Adipose tissue (tissue), 3 donors: Measurements from ENCODE around the gene C3orf80. TPM values are rescaled to one million over a fixed set of nuclear protein-coding genes. Genes with fewer than 3 reads are reported as not detected.
"Not testable (repeated sequence)": the region's sequence is repeated elsewhere in the genome, so short reads cannot be mapped to it uniquely, and the experiment has no call there.

Source experiments
- H3K27ac ChIP-seq: one replicate; pipeline ENCODE4 v1.5.1; 2013; ENCODE audit warnings: low read depth, low read length
- WGBS, 3 donors: extraction: QIAGEN DNeasy Blood & Tissue Kit; methylation state at CpG; one replicate each; pipeline ENCODE4 v1.1.7; 2013; 5-methylcytosine and 5-hydroxymethylcytosine counted together
- polyA plus RNA-seq, 3 donors: library from polyadenylated mRNA; stranded (reverse); fragments of 200-250 nt; gene quantifications; one replicate each; pipeline ENCODE4 v1.2.3, GENCODE V29; 2013
- donor health status: healthy with polysubstance abuse.
- donor health status: Bipolar disorder and iron deficiency.
- donor health status: healthy.

The C3orf80 gene
- polyA plus RNA-seq, 3 donors, result 0.10 to 0.73 (median 0.34) TPM

- no peak overlapping the region for H3K27ac ChIP-seq
- WGBS, 3 donors, result 38 to 56% (median 55%) methylated on average over 4 of the region's 4 CpGs
These were observed 19.6 kb upstream of the C3orf80 start for GRCh38 chr3:160205606-160206005.

DNA sequence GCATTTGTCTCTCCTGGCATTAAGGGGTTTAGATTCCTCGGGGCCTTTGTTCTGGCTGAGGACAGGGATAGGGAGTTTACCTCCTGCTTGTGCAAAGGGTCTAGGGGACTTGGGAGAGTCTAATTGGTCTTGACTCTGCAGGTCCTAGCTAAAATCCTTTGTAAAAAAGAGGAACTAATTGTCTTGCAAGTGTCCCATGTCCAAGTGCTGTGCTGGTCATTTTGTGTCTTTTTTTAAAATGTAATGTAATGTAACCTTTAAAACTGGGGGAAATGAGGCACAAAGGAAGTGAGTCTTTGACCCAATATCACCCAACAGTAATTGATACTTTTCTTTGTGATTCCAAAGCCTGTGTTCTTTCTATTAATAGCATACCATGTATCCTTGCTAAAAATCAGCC, 14.9 kb upstream of the C3orf80 start:
- no peak overlapping the region for H3K27ac ChIP-seq
- 88 to 98% (median 94%) methylated on average over 1 of the region's 1 CpG for WGBS, 3 donors

DNA sequence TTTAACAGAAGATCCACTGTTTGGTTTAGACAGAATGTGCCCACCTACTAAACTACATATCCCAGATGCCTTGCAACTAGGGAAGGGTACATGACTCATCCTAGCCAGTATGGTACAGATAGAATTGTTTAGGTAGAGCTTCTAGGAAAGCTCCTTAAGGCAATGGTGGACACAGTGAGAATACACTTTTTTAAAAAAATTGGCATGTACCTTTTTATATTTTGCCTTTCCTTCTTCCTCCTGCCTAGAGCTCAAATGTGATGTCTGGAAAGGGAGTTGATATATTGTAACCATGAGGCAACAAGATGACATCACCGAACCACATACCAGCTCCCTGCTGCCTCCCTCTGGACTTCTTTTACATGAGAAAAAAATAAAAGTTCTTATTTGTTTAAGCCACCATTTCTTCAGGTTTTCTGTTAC, 14.4 kb upstream of the C3orf80 start:
- 68 to 95% (median 78%) methylated on average over 1 of the region's 1 CpG for WGBS, 3 donors

GRCh38 chr3:160213191-160213590, 12.0 kb upstream of the C3orf80 start:
- WGBS, 3 donors, result 81 to 90% (median 85%) methylated on average over 1 of the region's 1 CpG
- H3K27ac ChIP-seq, result no peak overlapping the region

More for the DNA sequence above, 14.4 kb upstream of the C3orf80 start:
- H3K27ac ChIP-seq, result no peak overlapping the region

DNA sequence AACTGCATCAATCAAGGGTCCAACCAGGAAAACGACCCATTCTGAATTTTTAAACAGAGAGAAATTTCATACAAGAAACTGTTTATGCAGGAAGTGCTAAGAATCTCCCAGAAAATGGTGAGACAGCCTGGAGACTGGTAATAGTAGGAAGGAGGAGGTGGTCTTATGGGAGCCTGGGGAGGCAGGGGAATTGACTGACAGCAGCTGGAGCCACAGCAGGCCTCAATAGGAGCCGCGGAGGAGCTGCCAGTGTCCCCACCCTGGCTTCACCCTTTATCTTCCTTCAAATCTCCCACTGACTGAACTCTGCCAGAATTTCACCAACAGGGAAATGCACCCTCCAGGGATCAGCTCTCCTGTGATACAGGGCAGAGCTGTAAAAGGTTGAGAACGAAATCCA, 7.5 kb upstream of the C3orf80 start:
- 68 to 79% (median 70%) methylated on average over 4 of the region's 4 CpGs for WGBS, 3 donors
- H3K27ac ChIP-seq, result no peak overlapping the region

DNA sequence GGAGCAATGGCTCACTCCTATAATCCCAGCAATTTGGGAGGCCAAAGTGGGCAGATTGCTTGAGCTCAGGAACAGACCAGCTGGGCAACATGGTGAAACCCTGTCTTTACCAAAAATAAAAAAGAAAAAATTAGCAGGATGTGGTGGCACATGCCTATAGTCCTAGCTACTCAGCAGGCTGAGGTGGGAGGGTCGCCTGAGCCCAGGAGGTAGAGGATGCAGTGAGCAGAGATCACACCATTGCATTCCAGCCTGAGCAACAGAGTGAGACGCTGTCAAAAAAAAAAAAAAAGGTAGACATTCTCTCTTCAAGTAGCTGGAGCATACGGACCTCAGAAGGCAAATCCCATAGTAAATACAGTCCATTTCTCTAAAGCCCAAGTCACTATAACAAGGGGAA, 7.1 kb upstream of the C3orf80 start:
- WGBS, 3 donors, result 61 to 81% (median 62%) methylated on average over 3 of the region's 3 CpGs

GRCh38 chr3:160220038-160220437, 5.2 kb upstream of the C3orf80 start:
- no peak overlapping the region for H3K27ac ChIP-seq
- WGBS, 3 donors, result 94 to 99% (median 96%) methylated on average over 2 of the region's 2 CpGs

More for the DNA sequence above, 7.1 kb upstream of the C3orf80 start:
- no peak overlapping the region for H3K27ac ChIP-seq

GRCh38 chr3:160221019-160221418, 4.2 kb upstream of the C3orf80 start:
- H3K27ac ChIP-seq, result no peak overlapping the region
- 20 to 45% (median 23%) methylated on average over 2 of the region's 2 CpGs for WGBS, 3 donors

DNA sequence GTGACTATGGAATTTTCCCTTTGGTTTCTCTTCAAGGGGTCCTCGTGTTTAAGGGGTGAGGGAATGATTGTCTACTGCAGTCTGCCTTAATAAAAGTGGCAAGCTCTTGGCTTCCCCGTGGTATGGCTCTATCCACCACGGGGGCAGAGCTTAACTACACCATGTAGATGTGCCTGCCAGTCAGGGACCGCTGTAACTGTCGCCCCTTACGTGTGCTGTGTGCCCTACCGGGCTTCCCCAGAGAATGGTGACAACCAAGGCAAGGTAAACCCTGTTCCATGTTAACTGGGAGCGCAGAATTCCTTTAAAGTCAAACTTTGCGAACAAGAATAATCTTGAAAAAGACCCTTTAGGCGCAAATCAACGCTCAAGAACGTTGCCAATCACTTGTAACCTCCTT, 966 bp upstream of the C3orf80 start:
- no peak overlapping the region for H3K27ac ChIP-seq
- WGBS, 3 donors, result 28 to 42% (median 35%) methylated on average over 12 of the region's 12 CpGs

GRCh38 chr3:160224811-160225175, 429 bp upstream of the C3orf80 start:
- whole genome bisulfite sequencing, 3 donors, result 6 to 16% (median 7%) methylated on average over 16 of the region's 16 CpGs
- no peak overlapping the region for H3K27ac ChIP-seq

DNA sequence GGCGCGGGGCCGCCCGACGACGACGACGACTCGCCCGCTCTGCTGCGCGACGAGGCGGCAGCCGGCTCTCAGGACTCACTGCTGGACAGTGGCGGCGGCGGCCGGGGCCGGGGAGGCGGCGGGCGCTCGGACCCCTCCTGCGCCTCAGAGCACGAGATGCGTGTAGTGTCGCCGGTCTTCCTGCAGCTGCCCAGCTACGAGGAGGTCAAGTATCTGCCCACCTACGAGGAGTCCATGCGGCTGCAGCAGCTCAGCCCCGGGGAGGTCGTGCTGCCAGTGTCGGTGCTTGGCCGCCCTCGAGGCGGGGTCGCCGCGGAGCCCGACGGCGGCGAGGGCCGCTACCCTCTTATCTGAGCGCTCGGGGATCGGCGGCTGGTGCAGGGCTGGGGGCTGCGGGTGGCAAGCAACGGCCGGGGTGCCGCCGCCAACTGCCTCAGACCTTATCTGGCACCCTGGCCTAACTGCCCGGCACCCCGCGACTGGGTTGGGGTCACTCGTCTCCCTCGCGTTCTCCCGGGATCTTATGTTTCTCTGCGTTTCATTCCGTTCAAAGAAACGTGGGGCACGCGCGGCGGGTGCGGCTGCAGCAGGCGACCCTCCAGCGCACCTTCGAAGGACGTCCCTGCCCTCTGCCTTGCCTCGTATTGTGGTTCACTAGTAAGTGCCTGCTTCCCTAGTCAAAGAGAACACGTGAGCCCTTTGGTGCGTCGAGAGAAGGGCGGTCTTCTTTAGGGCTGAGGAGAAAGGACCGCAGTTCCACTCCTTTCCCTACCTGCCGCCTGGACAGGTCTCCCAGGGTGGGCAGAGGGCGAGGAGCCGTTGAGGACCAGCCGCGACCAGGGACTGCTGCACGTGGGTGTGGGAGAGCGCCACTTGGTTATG, 1.0 kb downstream of the C3orf80 start:
- WGBS, 3 donors, result 3% methylated on average over 80 to 87 of the region's 87 CpGs
- no peak overlapping the region for H3K27ac ChIP-seq

DNA sequence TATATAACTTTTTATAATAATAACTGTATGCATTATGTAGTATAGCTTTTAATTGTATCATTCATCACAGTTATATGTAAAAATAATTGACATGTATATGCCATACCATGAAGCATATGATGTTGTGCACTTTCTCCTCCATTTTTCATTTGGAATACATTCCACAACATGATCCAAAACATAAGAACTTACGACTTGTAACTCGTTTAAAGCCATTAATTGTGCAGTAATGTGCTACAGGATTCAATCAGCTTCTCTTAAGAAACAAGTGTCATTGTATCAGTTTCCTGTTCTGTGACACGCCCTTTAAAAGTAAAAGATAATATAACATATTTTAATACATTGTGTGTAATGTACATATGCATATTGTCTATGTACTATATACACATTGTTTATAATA, 2.2 kb downstream of the C3orf80 start:
- 47 to 76% (median 51%) methylated on average over 3 of the region's 3 CpGs for WGBS, 3 donors
- no peak overlapping the region for H3K27ac ChIP-seq

DNA sequence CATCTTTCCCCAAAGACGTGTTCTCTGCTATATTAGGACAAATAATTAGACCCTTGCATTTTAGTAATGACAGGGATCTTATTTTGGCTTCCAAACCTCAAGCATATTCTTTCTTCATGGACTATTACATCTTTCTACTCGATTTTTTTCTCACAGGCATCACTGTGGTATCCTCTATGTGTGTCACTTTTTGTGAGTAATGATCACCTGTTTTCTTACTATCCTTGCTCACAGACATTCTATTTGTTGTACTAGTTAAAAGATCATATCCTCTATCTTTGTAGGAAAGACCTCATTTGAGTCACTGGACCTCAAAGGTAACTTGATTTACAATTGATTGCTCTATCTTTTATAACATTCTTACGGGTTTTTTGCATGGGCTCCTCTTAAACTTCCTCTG, 6.8 kb downstream of the C3orf80 start:
- 71 to 82% (median 74%) methylated on average over 3 of the region's 3 CpGs for WGBS, 3 donors

DNA sequence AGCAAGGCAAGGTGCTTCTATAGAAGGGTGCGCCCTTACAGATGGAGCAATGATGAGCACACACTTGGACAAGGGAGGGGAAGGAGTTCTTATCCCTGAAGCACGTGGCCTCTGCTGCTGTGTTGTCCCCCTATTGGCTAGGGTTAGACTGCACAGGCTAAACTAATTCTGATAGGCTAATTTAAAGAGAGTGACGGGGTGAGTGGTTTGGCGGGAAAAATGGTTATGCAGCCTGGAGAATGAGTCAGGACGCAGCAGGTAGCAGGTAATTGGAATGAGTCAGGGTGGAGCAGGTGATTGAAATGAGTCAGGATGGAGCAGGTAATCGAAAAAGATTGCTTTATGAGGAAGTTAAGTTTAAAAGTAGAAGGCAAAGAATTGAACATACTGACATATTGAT, 15.5 kb downstream of the C3orf80 start:
- WGBS, 3 donors, result 88 to 91% (median 91%) methylated on average over 6 of the region's 6 CpGs

More for the DNA sequence above, 6.8 kb downstream of the C3orf80 start:
- H3K27ac ChIP-seq, result no peak overlapping the region

GRCh38 chr3:160245261-160245800, 20.1 kb downstream of the C3orf80 start:
- H3K27ac ChIP-seq, result no peak overlapping the region
- WGBS, 3 donors, result 88 to 96% (median 95%) methylated on average over 9 of the region's 9 CpGs

More for the DNA sequence above, 15.5 kb downstream of the C3orf80 start:
- not testable (repeated sequence) for H3K27ac ChIP-seq

- no peak overlapping the region for H3K27ac ChIP-seq
- 78 to 92% (median 92%) methylated on average over 1 of the region's 1 CpG for WGBS, 3 donors
These were observed 22.5 kb downstream of the C3orf80 start for GRCh38 chr3:160247766-160248165.

- no peak overlapping the region for H3K27ac ChIP-seq
These were observed 28.1 kb downstream of the C3orf80 start for GRCh38 chr3:160253298-160253697.

DNA sequence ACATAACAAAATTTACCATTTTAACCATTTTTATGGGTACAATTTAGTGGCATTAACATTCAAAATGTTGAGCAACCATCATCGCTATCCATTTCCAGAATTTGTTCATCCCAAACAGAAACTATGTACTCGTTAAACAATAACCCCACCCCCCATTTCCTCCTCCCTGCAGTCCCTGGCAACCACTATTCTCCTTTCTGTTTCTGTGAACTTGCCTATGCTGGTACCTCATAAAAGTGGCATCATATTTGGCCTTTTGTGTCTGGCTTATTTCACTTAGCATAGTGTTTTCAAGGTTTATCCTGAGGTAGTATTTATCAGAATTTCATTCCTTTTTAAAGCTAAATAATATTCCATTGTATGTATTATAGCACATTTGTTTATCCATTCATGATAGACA, 32.4 kb downstream of the C3orf80 start:
- WGBS, 3 donors, result 53 to 82% (median 62%) methylated on average over 2 of the region's 2 CpGs
- H3K27ac ChIP-seq, result no peak overlapping the region

- no peak overlapping the region for H3K27ac ChIP-seq
- WGBS, 3 donors, result 74 to 95% (median 85%) methylated on average over 1 of the region's 1 CpG
These were observed 34.4 kb downstream of the C3orf80 start for GRCh38 chr3:160259589-160259988.
